Nephron (organoid): ENCODE measurements around the gene FABP7.
A peak's percentile ranks its signal among the peaks of the same experiment; 100 is the strongest.
"Not testable (repeated sequence)": the region's sequence is repeated elsewhere in the genome, so short reads cannot be mapped to it uniquely, and the experiment has no call there.

Source experiments
- H3K27ac Mint-ChIP-seq, 3 experiments: 2 replicates each; pipeline ENCODE4 v1.8.0; 2020; ENCODE audit warnings: mixed read lengths in 3 of 3, mild to moderate bottlenecking in 2 of 3, moderate library complexity in 1 of 3
- H3K27me3 Mint-ChIP-seq: 2 replicates; pipeline ENCODE4 v1.8.0; 2021; ENCODE audit warnings: low read depth, mild to moderate bottlenecking, moderate library complexity, mixed read lengths
- H3K36me3 Mint-ChIP-seq: 2 replicates; pipeline ENCODE4 v1.8.0; 2020; ENCODE audit warnings: low read depth, mixed read lengths
- H3K4me1 Mint-ChIP-seq: 2 replicates; pipeline ENCODE4 v1.8.0; 2020; ENCODE audit warnings: mixed read lengths
- H3K4me3 Mint-ChIP-seq, 3 experiments: 2 replicates each; pipeline ENCODE4 v1.8.0; 2020; ENCODE audit warnings: mild to moderate bottlenecking in 3 of 3, mixed read lengths in 3 of 3, moderate library complexity in 2 of 3
- H3K9me3 Mint-ChIP-seq: 2 replicates; pipeline ENCODE4 v1.8.0; 2020; ENCODE audit warnings: mixed read lengths
- CTCF ChIP-seq, 3 experiments: fragments of 200-600 bp; sonication (generic); IDR thresholded peaks; one replicate each; pipeline ENCODE4 v1.5.0; 2021; ENCODE audit warnings: antibody characterized with exemption in 3 of 3; ENCODE audit not compliant: unreplicated experiment in 3 of 3

FABP7 gene

GRCh38 chr6:122744247-122744646 lies 35.3 kb upstream of the FABP7 start:
- H3K27me3 Mint-ChIP-seq, H3K9me3 Mint-ChIP-seq, H3K36me3 Mint-ChIP-seq, H3K27ac Mint-ChIP-seq, H3K4me3 Mint-ChIP-seq, H3K4me1 Mint-ChIP-seq: not testable (repeated sequence)
- TF ChIP-seq CTCF (IDR thresholded peaks at IDR 0.05; ENCODE audit: unreplicated experiment in 3 of 3) = peak in 2 of 3 experiments; percentile 30 to 31

GRCh38 chr6:122744856-122745255 lies 34.7 kb upstream of the FABP7 start:
- H3K27me3 Mint-ChIP-seq, H3K36me3 Mint-ChIP-seq, H3K4me3 Mint-ChIP-seq, H3K9me3 Mint-ChIP-seq, H3K27ac Mint-ChIP-seq, H3K4me1 Mint-ChIP-seq: not testable (repeated sequence)

- H3K27ac Mint-ChIP-seq = no peak overlapping the region
- peaks cover 18% of the 10 kb centered on the region for H3K4me1 Mint-ChIP-seq
- peaks cover 5% of the 10 kb centered on the region for H3K27me3 Mint-ChIP-seq
- no peak for TF ChIP-seq CTCF (IDR thresholded peaks at IDR 0.05; ENCODE audit: unreplicated experiment in 3 of 3)
- peaks cover 8% of the 10 kb centered on the region for H3K9me3 Mint-ChIP-seq
- H3K4me3 Mint-ChIP-seq = no peak overlapping the region
- H3K36me3 Mint-ChIP-seq = no peaks in the 10 kb centered on the region
These were observed 32.8 kb upstream of the FABP7 start for GRCh38 chr6:122746688-122747087.

GRCh38 chr6:122747573-122747972 lies 31.9 kb upstream of the FABP7 start:
- H3K9me3 Mint-ChIP-seq = peaks cover 8% of the 10 kb centered on the region
- H3K27ac Mint-ChIP-seq = no peak overlapping the region
- no peak for TF ChIP-seq CTCF (IDR thresholded peaks at IDR 0.05; ENCODE audit: unreplicated experiment in 3 of 3)
- H3K4me1 Mint-ChIP-seq = peaks cover 18% of the 10 kb centered on the region
- H3K27me3 Mint-ChIP-seq = peaks cover 5% of the 10 kb centered on the region
- no peaks in the 10 kb centered on the region for H3K36me3 Mint-ChIP-seq
- no peak overlapping the region for H3K4me3 Mint-ChIP-seq

- not testable (repeated sequence) for H3K4me3 Mint-ChIP-seq, H3K36me3 Mint-ChIP-seq, H3K27me3 Mint-ChIP-seq, H3K27ac Mint-ChIP-seq, H3K9me3 Mint-ChIP-seq
- H3K4me1 Mint-ChIP-seq = peaks cover 18% of the 10 kb centered on the region
These were observed 30.6 kb upstream of the FABP7 start for GRCh38 chr6:122748945-122749344.

GRCh38 chr6:122749451-122750050 lies 30.0 kb upstream of the FABP7 start:
- no peaks in the 10 kb centered on the region for H3K36me3 Mint-ChIP-seq
- peaks cover 8% of the 10 kb centered on the region for H3K9me3 Mint-ChIP-seq

More at GRCh38 chr6:122749451-122750050, 30.0 kb upstream of the FABP7 start:
- Mint-ChIP-seq H3K4me3 (no peak overlapping the region), H3K27ac (peak overlapping the region in 1 of 3 experiments; percentile 3), H3K4me1 (peaks cover 18% of the 10 kb centered on the region), H3K27me3 (peaks cover 5% of the 10 kb centered on the region)
- no peak for TF ChIP-seq CTCF (IDR thresholded peaks at IDR 0.05; ENCODE audit: unreplicated experiment in 3 of 3)
